ENCODE measurements around the gene METRN.
"Not testable (repeated sequence)": the region's sequence is repeated elsewhere in the genome, so short reads cannot be mapped to it uniquely, and the experiment has no call there.

The METRN gene

GRCh38 chr16:751152-752006 is 36.5 kb downstream of the METRN start:
- H2AK5ac ChIP-seq (ENCODE audit: low read length, severe bottlenecking), result no peak overlapping the region
- no peaks in the 10 kb centered on the region for H3K79me1 ChIP-seq (replicated peaks; ENCODE audit: low read length, poor library complexity, severe bottlenecking)
- no peak overlapping the region for H2BK12ac ChIP-seq (ENCODE audit: low read length in 2 of 2)
- H3K23ac ChIP-seq (ENCODE audit: low read length in 2 of 2), result peak overlapping the region in 1 of 2 experiments; percentile 31
- no peak overlapping the region for H3K9ac ChIP-seq (ENCODE audit: low read length)
- no peak overlapping the region for H2BK15ac ChIP-seq (ENCODE audit: low read depth, poor library complexity, severe bottlenecking)
- H2AFZ ChIP-seq (ENCODE audit: low read depth, low read length), result no peak overlapping the region
- peaks cover 3% of the 10 kb centered on the region for H3K4me1 ChIP-seq (ENCODE audit: control insufficient read depth, insufficient read depth, low read depth, low read length)
- peaks cover 2% of the 10 kb centered on the region for H3K9me3 ChIP-seq (ENCODE audit: control insufficient read depth, low read length)
- WGBS, result 74% methylated on average over 34 of the region's 39 CpGs
- H3K4me2 ChIP-seq (ENCODE audit: low read length, poor library complexity, severe bottlenecking), result no peak overlapping the region
- no peak overlapping the region for H3K4ac ChIP-seq (ENCODE audit: low read depth in 1 of 2, low read length in 2 of 2)
- no peaks in the 10 kb centered on the region for H3K36me3 ChIP-seq (ENCODE audit: control insufficient read depth in 1 of 2, insufficient read depth in 2 of 2, low read depth in 1 of 2, low read length in 2 of 2)
- H2BK120ac ChIP-seq (ENCODE audit: low read depth, low read length), result no peak overlapping the region
- H3K18ac ChIP-seq (ENCODE audit: low read depth in 1 of 2, low read length in 2 of 2), result no peak overlapping the region
- no peak overlapping the region for H2BK5ac ChIP-seq (ENCODE audit: low read depth, low read length, poor library complexity, severe bottlenecking)
- no peak overlapping the region for H3K4me3 ChIP-seq (ENCODE audit: insufficient read depth in 1 of 2, low read depth in 1 of 2, low read length in 2 of 2)
- peaks cover 9 to 39% of the 10 kb centered on the region in 2 experiments for H3K27me3 ChIP-seq (ENCODE audit: control insufficient read depth in 1 of 2, insufficient read depth in 1 of 2, low read length in 2 of 2)
- H4K91ac ChIP-seq (ENCODE audit: low read length), result no peak overlapping the region
- no peak overlapping the region for H3K27ac ChIP-seq (ENCODE audit: low read length, poor library complexity, severe bottlenecking)
- H3K14ac ChIP-seq (ENCODE audit: low read length in 2 of 2), result no peak overlapping the region
- H4K8ac ChIP-seq (ENCODE audit: low read length), result no peak overlapping the region
- DNase-seq, result no peak

GRCh38 chr16:752007-752312 is 37.0 kb downstream of the METRN start:
- Histone ChIP-seq H2AK5ac (ENCODE audit: low read length, severe bottlenecking) (no peak overlapping the region), H2BK5ac (ENCODE audit: low read depth, low read length, poor library complexity, severe bottlenecking) (no peak overlapping the region), H2BK12ac (ENCODE audit: low read length in 2 of 2) (no peak overlapping the region), H3K36me3 (ENCODE audit: control insufficient read depth in 1 of 2, insufficient read depth in 2 of 2, low read depth in 1 of 2, low read length in 2 of 2) (no peaks in the 10 kb centered on the region), H2AFZ (ENCODE audit: low read depth, low read length) (no peak overlapping the region), H3K14ac (ENCODE audit: low read length in 2 of 2) (no peak overlapping the region), H3K9me3 (ENCODE audit: control insufficient read depth, low read length) (peaks cover 5% of the 10 kb centered on the region), H3K4me2 (ENCODE audit: low read length, poor library complexity, severe bottlenecking) (no peak overlapping the region), H2BK120ac (ENCODE audit: low read depth, low read length) (no peak overlapping the region), H3K4me1 (ENCODE audit: control insufficient read depth, insufficient read depth, low read depth, low read length) (peaks cover 3% of the 10 kb centered on the region), H4K8ac (ENCODE audit: low read length) (no peak overlapping the region), H3K27ac (ENCODE audit: low read length, poor library complexity, severe bottlenecking) (no peak overlapping the region), H3K23ac (ENCODE audit: low read length in 2 of 2) (no peak overlapping the region), H3K79me1 (replicated peaks; ENCODE audit: low read length, poor library complexity, severe bottlenecking) (no peaks in the 10 kb centered on the region), H3K4ac (ENCODE audit: low read depth in 1 of 2, low read length in 2 of 2) (no peak overlapping the region), H4K91ac (ENCODE audit: low read length) (no peak overlapping the region), H3K27me3 (ENCODE audit: control insufficient read depth in 1 of 2, insufficient read depth in 1 of 2, low read length in 2 of 2) (peaks cover 14 to 41% of the 10 kb centered on the region in 2 experiments), H3K18ac (ENCODE audit: low read depth in 1 of 2, low read length in 2 of 2) (no peak overlapping the region), H3K9ac (ENCODE audit: low read length) (no peak overlapping the region), H2BK15ac (ENCODE audit: low read depth, poor library complexity, severe bottlenecking) (no peak overlapping the region), H3K4me3 (ENCODE audit: insufficient read depth in 1 of 2, low read depth in 1 of 2, low read length in 2 of 2) (no peak overlapping the region)
- DNase-seq, result no peak
- 35% methylated on average over 10 of the region's 10 CpGs for WGBS

DNA sequence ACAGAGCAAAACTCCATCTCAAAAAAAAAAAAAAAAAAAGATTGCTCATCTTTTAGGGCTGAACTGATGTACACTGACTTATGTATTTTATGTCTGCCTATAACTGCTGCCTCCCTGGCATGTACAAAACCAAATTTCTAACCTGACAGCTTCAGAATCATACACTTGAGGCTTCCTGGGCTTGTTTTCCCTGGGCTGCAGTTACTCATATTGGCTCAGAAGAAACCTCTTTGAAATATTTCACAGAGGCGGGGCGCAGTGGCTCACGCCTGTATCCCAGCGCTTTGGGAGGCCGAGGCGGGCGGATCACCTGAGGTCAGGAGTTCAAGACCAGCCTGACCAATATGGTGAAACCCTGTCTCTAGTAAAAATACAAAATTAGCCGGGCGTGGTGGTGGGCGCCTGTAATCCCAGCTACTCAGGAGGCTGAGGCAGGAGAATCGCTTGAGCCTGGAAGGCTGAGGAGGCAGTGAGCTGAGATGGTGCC is 39.2 kb downstream of the METRN start:
- H2AFZ ChIP-seq (ENCODE audit: low read depth, low read length); H3K23ac ChIP-seq (ENCODE audit: low read length in 2 of 2); H3K9ac ChIP-seq (ENCODE audit: low read length); H3K4me3 ChIP-seq (ENCODE audit: insufficient read depth in 1 of 2, low read depth in 1 of 2, low read length in 2 of 2); H2BK5ac ChIP-seq (ENCODE audit: low read depth, low read length, poor library complexity, severe bottlenecking); H3K4me1 ChIP-seq (ENCODE audit: control insufficient read depth, insufficient read depth, low read depth, low read length); DNase-seq; H2AK5ac ChIP-seq (ENCODE audit: low read length, severe bottlenecking); H4K8ac ChIP-seq (ENCODE audit: low read length); H3K4ac ChIP-seq (ENCODE audit: low read depth in 1 of 2, low read length in 2 of 2); H2BK15ac ChIP-seq (ENCODE audit: low read depth, poor library complexity, severe bottlenecking); H3K14ac ChIP-seq (ENCODE audit: low read length in 2 of 2); H4K91ac ChIP-seq (ENCODE audit: low read length); H3K9me3 ChIP-seq (ENCODE audit: control insufficient read depth, low read length); H3K36me3 ChIP-seq (ENCODE audit: control insufficient read depth in 1 of 2, insufficient read depth in 2 of 2, low read depth in 1 of 2, low read length in 2 of 2); H2BK120ac ChIP-seq (ENCODE audit: low read depth, low read length); H3K18ac ChIP-seq (ENCODE audit: low read depth in 1 of 2, low read length in 2 of 2); H3K27ac ChIP-seq (ENCODE audit: low read length, poor library complexity, severe bottlenecking); H3K4me2 ChIP-seq (ENCODE audit: low read length, poor library complexity, severe bottlenecking); H2BK12ac ChIP-seq (ENCODE audit: low read length in 2 of 2); H3K79me1 ChIP-seq (replicated peaks; ENCODE audit: low read length, poor library complexity, severe bottlenecking): not testable (repeated sequence)
- 96% methylated on average over 11 of the region's 11 CpGs for WGBS
- peaks cover 14 to 41% of the 10 kb centered on the region in 2 experiments for H3K27me3 ChIP-seq (ENCODE audit: control insufficient read depth in 1 of 2, insufficient read depth in 1 of 2, low read length in 2 of 2)

DNA sequence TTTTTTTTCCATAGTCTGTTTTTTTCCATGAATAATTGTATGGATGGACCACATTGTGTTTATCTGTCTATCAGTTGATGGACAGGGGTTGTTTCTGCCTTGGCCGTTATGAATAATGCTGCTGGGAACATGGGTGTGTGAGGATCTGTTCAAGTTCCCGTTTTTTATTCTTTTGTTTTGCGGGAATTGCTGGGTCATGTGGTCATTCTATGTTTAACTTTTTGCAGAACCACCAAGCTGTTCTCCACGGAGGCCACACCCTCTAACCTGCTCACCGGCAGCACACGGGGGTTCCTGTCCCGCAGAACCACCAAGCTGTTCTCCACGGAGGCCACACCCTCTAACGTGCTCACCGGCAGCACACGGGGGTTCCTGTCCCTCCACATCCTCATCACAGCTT is 39.7 kb downstream of the METRN start:
- no peak overlapping the region for H4K91ac ChIP-seq (ENCODE audit: low read length)

More for the DNA sequence above, 39.7 kb downstream of the METRN start:
- H2AK5ac ChIP-seq (ENCODE audit: low read length, severe bottlenecking), result no peak overlapping the region
- peaks cover 3% of the 10 kb centered on the region for H3K4me1 ChIP-seq (ENCODE audit: control insufficient read depth, insufficient read depth, low read depth, low read length)
- no peak overlapping the region for H2BK12ac ChIP-seq (ENCODE audit: low read length in 2 of 2)
- no peaks in the 10 kb centered on the region for H3K79me1 ChIP-seq (replicated peaks; ENCODE audit: low read length, poor library complexity, severe bottlenecking)
- H3K4me3 ChIP-seq (ENCODE audit: insufficient read depth in 1 of 2, low read depth in 1 of 2, low read length in 2 of 2), result no peak overlapping the region
- H3K36me3 ChIP-seq (ENCODE audit: control insufficient read depth in 1 of 2, insufficient read depth in 2 of 2, low read depth in 1 of 2, low read length in 2 of 2), result no peaks in the 10 kb centered on the region
- H3K4ac ChIP-seq (ENCODE audit: low read depth in 1 of 2, low read length in 2 of 2), result no peak overlapping the region
- no peak overlapping the region for H3K14ac ChIP-seq (ENCODE audit: low read length in 2 of 2)
- H2BK5ac ChIP-seq (ENCODE audit: low read depth, low read length, poor library complexity, severe bottlenecking), result no peak overlapping the region
- H3K27ac ChIP-seq (ENCODE audit: low read length, poor library complexity, severe bottlenecking), result no peak overlapping the region
- no peak overlapping the region for H2BK120ac ChIP-seq (ENCODE audit: low read depth, low read length)
- peaks cover 5% of the 10 kb centered on the region for H3K9me3 ChIP-seq (ENCODE audit: control insufficient read depth, low read length)
- H4K8ac ChIP-seq (ENCODE audit: low read length), result no peak overlapping the region
- H2BK15ac ChIP-seq (ENCODE audit: low read depth, poor library complexity, severe bottlenecking), result no peak overlapping the region
- peaks cover 14 to 41% of the 10 kb centered on the region in 2 experiments for H3K27me3 ChIP-seq (ENCODE audit: control insufficient read depth in 1 of 2, insufficient read depth in 1 of 2, low read length in 2 of 2)
- no peak overlapping the region for H3K4me2 ChIP-seq (ENCODE audit: low read length, poor library complexity, severe bottlenecking)
- H3K23ac ChIP-seq (ENCODE audit: low read length in 2 of 2), result no peak overlapping the region
- H3K18ac ChIP-seq (ENCODE audit: low read depth in 1 of 2, low read length in 2 of 2), result no peak overlapping the region
- no peak overlapping the region for H3K9ac ChIP-seq (ENCODE audit: low read length)
- no peak for DNase-seq
- no peak overlapping the region for H2AFZ ChIP-seq (ENCODE audit: low read depth, low read length)
- WGBS, result 89% methylated on average over 11 of the region's 11 CpGs
